ENCODE results near the gene SRSF12. TPM values are rescaled to one million over a fixed set of nuclear protein-coding genes. Genes with fewer than 3 reads are reported as not detected.

The SRSF12 gene
- total and polyA plus RNA-seq, 2 donors (not counting 1 experiment from before 2014, with no cell fraction given), result not detected

- Histone ChIP-seq H3K27ac (ENCODE audit: low read length in 2 of 2) (no peak overlapping the region), H4K20me1 (ENCODE audit: control insufficient read depth, insufficient read depth, low read length, poor library complexity, severe bottlenecking) (no peaks in the 10 kb centered on the region), H3K4me3 (ENCODE audit: control extremely low read depth in 1 of 5, extremely low read depth in 1 of 5, insufficient read depth in 1 of 5, low read depth in 2 of 5, low read length in 4 of 5) (no peak overlapping the region), H3K9me3 (ENCODE audit: control extremely low read depth in 1 of 3, control insufficient read depth in 2 of 3, insufficient read depth in 1 of 3, low read length in 2 of 3) (no peaks in the 10 kb centered on the region), H2AFZ (ENCODE audit: insufficient read depth, low read depth, low read length, poor library complexity, severe bottlenecking) (no peak overlapping the region), H3K79me2 (ENCODE audit: control insufficient read depth, insufficient read depth, low read length) (no peaks in the 10 kb centered on the region), H3K4me1 (ENCODE audit: control insufficient read depth in 2 of 2, insufficient read depth in 2 of 2, low read length in 2 of 2) (no peaks in the 10 kb centered on the region), H3K36me3 (replicated peaks in 1 of 2; ENCODE audit: control extremely low read depth in 1 of 2, control insufficient read depth in 1 of 2, extremely low read depth in 1 of 2, insufficient read depth in 2 of 2, low read length in 1 of 2) (no peaks in the 10 kb centered on the region), H3K4me2 (replicated peaks; ENCODE audit: low read depth, low read length, poor library complexity, severe bottlenecking) (no peak overlapping the region), H3K9ac (ENCODE audit: low read length) (no peak overlapping the region), H3K27me3 (replicated peaks in 1 of 4; ENCODE audit: control extremely low read depth in 1 of 4, control insufficient read depth in 3 of 4, insufficient read depth in 4 of 4, low read length in 3 of 4) (no peaks in the 10 kb centered on the region)
- Mint-ChIP-seq H3K4me1 (peaks cover 5% of the 10 kb centered on the region), H3K4me3 (no peak overlapping the region), H3K9me3 (ENCODE audit: insufficient read depth) (no peaks in the 10 kb centered on the region), H3K27me3 (no peaks in the 10 kb centered on the region), H3K27ac (no peak overlapping the region)
- intact Hi-C loops (cut with micrococcal nuclease), result no loop called here
- 100% methylated on average over 3 of the region's 5 CpGs for WGBS (ENCODE audit: insufficient coverage)
- TF ChIP-seq, protein P1, sequence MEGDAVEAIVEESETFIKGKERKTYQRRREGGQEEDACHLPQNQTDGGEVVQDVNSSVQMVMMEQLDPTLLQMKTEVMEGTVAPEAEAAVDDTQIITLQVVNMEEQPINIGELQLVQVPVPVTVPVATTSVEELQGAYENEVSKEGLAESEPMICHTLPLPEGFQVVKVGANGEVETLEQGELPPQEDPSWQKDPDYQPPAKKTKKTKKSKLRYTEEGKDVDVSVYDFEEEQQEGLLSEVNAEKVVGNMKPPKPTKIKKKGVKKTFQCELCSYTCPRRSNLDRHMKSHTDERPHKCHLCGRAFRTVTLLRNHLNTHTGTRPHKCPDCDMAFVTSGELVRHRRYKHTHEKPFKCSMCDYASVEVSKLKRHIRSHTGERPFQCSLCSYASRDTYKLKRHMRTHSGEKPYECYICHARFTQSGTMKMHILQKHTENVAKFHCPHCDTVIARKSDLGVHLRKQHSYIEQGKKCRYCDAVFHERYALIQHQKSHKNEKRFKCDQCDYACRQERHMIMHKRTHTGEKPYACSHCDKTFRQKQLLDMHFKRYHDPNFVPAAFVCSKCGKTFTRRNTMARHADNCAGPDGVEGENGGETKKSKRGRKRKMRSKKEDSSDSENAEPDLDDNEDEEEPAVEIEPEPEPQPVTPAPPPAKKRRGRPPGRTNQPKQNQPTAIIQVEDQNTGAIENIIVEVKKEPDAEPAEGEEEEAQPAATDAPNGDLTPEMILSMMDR (IDR thresholded peaks at IDR 0.05), result no peak
- no peak for TF ChIP-seq EZH2 (IDR thresholded peaks at IDR 0.05; ENCODE audit: borderline replicate concordance, insufficient read depth, low read depth, low read length, poor library complexity, severe bottlenecking)
- DNase-seq (no peak), ATAC-seq (ENCODE audit: low read depth) (no peak)
- ChIA-PET CTCF (no interaction called here), POLR2A (no interaction called here)
These were observed 21.9 kb upstream of the SRSF12 start for GRCh38 chr6:89139509-89140346.

- H4K20me1 ChIP-seq (ENCODE audit: control insufficient read depth, insufficient read depth, low read length, poor library complexity, severe bottlenecking), result no peaks in the 10 kb centered on the region
- CTCF ChIA-PET, result interaction anchor here (0.7 to 1.2 kb wide), 2 partner anchors 16 to 58 kb away, joined by 3 to 4 read pairs; partner anchors contain the start of gene PNRC1
- DNase-seq (no peak), ATAC-seq (ENCODE audit: low read depth) (no peak)
- no peaks in the 10 kb centered on the region for H3K4me1 Mint-ChIP-seq
- intact Hi-C loops (cut with micrococcal nuclease), result no loop called here
- H3K4me3 ChIP-seq (ENCODE audit: control extremely low read depth in 1 of 5, extremely low read depth in 1 of 5, insufficient read depth in 1 of 5, low read depth in 2 of 5, low read length in 4 of 5), result no peak overlapping the region
- H2AFZ ChIP-seq (ENCODE audit: insufficient read depth, low read depth, low read length, poor library complexity, severe bottlenecking), result no peak overlapping the region
- no peak overlapping the region for H3K4me3 Mint-ChIP-seq
- H3K27ac ChIP-seq (ENCODE audit: low read length in 2 of 2), result no peak overlapping the region
- no peak overlapping the region for H3K9ac ChIP-seq (ENCODE audit: low read length)
- no peaks in the 10 kb centered on the region for H3K9me3 ChIP-seq (ENCODE audit: control extremely low read depth in 1 of 3, control insufficient read depth in 2 of 3, insufficient read depth in 1 of 3, low read length in 2 of 3)
- no peaks in the 10 kb centered on the region for H3K36me3 ChIP-seq (replicated peaks in 1 of 2; ENCODE audit: control extremely low read depth in 1 of 2, control insufficient read depth in 1 of 2, extremely low read depth in 1 of 2, insufficient read depth in 2 of 2, low read length in 1 of 2)
- H3K27ac Mint-ChIP-seq, result no peak overlapping the region
- no peaks in the 10 kb centered on the region for H3K9me3 Mint-ChIP-seq (ENCODE audit: insufficient read depth)
- H3K27me3 ChIP-seq (replicated peaks in 1 of 4; ENCODE audit: control extremely low read depth in 1 of 4, control insufficient read depth in 3 of 4, insufficient read depth in 4 of 4, low read length in 3 of 4), result no peaks in the 10 kb centered on the region
- no CpG with 5 or more reads among the region's 2 CpGs for WGBS (ENCODE audit: insufficient coverage)
- POLR2A ChIA-PET, result no interaction called here
- H3K4me1 ChIP-seq (ENCODE audit: control insufficient read depth in 2 of 2, insufficient read depth in 2 of 2, low read length in 2 of 2), result no peaks in the 10 kb centered on the region
- H3K79me2 ChIP-seq (ENCODE audit: control insufficient read depth, insufficient read depth, low read length), result no peaks in the 10 kb centered on the region
- no peaks in the 10 kb centered on the region for H3K27me3 Mint-ChIP-seq
- TF ChIP-seq, protein P1 (IDR thresholded peaks at IDR 0.05), result no peak
- no peak for TF ChIP-seq EZH2 (IDR thresholded peaks at IDR 0.05; ENCODE audit: borderline replicate concordance, insufficient read depth, low read depth, low read length, poor library complexity, severe bottlenecking)
- H3K4me2 ChIP-seq (replicated peaks; ENCODE audit: low read depth, low read length, poor library complexity, severe bottlenecking), result no peak overlapping the region
These were observed 20.3 kb upstream of the SRSF12 start for GRCh38 chr6:89138173-89138572.
